ENCODE results near the gene RETN.
"Not testable (repeated sequence)": the region's sequence is repeated elsewhere in the genome, so short reads cannot be mapped to it uniquely, and the experiment has no call there.

RETN gene

GRCh38 chr19:7638802-7639465 is 29.9 kb upstream of the RETN start:
- DNase-seq: no peak

DNA sequence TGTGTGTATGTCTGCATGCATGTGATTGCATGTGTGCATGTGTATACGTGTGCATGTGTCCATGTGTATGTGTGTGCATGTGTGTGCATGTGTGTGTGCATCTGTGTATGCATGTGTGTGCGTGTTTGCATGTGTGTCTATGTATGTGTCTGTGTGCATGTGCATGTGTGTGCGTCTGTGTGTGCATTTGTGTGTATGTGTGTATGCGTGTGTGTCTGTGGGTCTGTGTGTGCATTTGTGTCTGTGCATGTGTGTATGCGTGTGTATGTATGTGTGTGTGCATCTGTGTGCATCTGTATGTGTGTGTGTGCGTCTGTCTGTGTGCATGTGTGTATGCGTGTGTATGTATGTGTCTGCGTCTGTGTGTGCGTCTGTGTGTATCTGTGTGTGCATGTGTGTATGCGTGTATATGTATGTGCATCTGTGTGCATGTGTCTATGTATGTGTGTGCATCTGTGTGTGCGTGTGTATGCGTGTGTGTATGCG is 28.9 kb upstream of the RETN start:
- no peak for DNase-seq

- no peak for DNase-seq
Measured at GRCh38 chr19:7640803-7641202, 28.0 kb upstream of the RETN start.

GRCh38 chr19:7641290-7642276 is 27.3 kb upstream of the RETN start:
- DNase-seq: no peak

GRCh38 chr19:7642295-7643030 is 26.4 kb upstream of the RETN start:
- DNase-seq: no peak

- no peak for DNase-seq
Measured at GRCh38 chr19:7643031-7643415, 25.8 kb upstream of the RETN start.

DNA sequence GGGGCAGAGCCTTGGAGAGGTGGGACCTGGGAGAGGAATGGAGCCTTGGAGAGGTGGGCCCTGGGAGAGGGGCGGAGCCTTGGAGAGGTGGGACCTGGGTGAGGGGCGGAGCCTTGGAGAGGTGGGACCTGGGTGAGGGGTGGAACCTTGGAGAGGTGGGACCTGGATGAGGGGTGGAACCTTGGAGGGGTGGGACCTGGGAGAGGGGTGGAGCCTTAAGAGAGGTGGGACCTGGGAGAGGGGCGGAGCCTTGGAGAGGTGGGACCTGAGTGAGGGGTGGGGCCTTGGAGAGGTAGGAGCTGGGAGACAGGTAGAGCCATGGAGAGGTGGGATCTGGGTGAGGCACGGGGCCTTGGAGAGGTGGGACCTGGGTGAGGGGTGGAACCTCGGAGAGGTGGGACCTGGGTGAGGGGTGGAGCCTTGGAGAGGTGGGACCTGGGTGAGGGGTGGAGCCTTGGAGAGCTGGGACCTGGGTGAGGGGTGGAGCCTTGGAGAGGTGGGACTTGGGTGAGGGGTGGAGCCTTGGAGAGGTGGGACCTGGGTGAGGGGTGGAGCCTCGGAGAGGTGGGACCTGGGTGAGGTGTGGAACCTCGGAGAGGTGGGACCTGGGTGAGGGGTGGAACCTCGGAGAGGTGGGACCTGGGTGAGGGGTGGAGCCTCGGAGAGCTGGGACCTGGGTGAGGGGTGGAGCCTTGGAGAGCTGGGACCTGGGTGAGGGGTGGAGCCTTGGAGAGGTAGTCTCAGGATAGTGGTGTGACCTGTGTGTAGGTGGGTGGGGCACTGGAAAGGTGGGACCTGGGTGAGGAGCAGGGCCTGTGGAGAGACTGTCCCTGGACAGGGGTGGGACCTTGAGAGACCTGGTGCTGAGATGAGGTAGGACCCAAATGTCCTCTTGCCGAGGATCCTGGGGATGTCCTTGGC is 25.0 kb upstream of the RETN start:
- not testable (repeated sequence) for DNase-seq

- DNase-seq: no peak
Measured at GRCh38 chr19:7644550-7644877, 24.3 kb upstream of the RETN start.

- no peak for DNase-seq
Measured at GRCh38 chr19:7645163-7645562, 23.7 kb upstream of the RETN start.

DNA sequence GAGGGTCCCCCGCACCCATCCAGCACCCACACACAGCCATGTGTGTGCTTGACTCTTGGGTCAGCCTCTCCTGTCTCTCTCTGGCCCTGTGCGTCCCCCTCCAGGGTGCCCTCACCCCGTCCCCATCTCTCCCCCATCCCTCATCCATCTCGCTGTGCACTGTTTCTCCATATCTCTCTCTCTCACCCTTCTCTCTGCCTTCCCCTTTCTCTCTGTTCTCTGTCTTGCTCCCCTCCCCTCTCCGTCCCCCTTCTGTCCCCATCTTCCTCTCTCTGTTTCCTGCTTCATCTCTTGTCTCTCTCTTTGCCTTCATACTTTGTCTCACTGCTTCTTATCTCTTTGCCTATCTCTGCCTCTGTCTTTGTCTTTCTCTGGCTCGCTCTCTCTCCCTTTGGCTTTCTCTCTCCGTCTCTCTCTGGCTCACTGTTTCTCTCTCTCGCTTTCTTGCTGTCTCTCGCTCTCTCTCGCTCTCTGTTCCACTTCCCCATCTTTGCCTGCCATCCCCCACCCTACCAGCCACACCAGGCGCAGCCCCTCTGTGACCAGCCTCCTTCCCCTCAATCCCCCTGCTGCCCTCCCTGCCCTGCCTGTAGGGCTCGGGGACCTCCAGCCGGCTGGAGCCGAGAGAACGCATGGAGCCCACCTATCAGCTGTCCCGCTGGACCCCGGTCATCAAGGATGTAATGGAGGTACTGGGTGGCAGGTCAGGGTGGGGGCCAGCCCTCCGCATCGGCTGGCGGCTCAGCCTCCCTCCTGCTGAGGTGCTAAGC is 23.0 kb upstream of the RETN start:
- DNase-seq: no peak

DNA sequence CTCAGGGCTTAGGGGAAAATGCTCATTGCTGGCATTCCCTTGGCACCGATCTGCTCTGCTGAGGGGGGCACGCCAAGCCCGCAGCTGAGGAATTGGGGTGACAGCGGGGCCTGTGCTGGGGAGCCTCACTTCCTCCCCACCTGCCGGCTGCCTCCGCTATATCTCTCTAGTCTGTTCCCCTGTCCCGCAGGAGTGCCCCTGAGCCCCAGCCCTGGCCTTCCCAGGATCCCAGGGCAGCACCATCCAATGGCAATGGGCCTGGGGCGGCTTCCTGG is 22.5 kb upstream of the RETN start:
- no peak for DNase-seq

GRCh38 chr19:7647156-7647555 is 21.7 kb upstream of the RETN start:
- no peak for DNase-seq

DNA sequence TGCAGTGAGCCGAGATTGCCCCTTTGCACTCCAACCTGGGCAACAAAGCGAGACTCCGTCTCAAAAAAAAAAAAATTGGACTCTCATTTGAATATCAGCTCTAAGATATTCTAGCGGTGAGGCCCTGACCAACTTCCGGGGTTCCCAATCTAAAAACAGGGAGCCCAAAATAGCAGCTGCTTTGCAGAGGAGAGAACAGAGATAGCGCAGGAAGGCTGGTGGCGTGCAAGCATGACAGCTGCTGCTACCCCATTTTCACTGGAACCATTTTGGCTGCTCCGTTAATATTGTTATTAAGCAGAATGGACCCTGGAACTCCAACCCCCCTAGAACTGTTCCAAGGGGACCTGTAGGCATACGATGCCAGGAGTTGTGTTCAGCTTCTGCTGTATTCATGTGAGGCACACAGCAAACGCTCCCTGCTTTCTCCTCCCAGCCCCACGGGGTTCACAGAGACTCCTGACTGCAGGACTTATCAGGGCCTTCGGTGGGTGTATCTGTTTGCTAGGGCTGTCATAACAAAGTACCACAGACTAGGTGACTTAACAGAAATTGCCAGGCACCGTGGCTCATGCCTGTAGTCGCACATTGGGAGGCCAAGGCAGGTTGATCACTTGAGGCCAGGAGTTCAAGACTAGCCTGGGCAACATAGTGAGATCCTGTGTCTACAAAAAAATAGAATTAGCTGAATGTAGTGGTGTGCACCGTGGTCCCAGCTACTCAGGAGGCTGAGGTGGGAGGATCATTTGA is 20.4 kb upstream of the RETN start:
- DNase-seq: no peak

DNA sequence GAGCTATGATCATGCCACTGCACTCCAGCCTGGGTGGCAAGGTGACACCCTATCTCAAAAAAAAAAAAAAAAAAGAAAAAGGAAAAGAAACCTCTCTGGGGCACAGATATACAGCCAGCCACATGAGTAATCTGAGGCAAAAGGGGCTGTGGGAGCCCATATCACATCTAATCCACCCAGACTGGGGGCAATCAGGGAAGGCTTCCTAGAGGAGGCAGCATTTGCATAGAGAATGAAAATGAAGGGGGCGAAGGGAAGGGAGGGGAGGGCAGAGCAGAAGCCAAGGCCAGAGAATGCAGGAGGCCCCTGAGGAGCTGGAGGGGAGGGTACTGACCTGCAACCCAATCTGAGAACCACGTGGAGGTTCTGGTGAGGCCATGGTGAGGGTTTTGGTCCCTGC is 18.7 kb upstream of the RETN start:
- DNase-seq: no peak

- DNase-seq: peak; percentile 88
Measured at GRCh38 chr19:7652061-7652641, 16.7 kb upstream of the RETN start.

DNA sequence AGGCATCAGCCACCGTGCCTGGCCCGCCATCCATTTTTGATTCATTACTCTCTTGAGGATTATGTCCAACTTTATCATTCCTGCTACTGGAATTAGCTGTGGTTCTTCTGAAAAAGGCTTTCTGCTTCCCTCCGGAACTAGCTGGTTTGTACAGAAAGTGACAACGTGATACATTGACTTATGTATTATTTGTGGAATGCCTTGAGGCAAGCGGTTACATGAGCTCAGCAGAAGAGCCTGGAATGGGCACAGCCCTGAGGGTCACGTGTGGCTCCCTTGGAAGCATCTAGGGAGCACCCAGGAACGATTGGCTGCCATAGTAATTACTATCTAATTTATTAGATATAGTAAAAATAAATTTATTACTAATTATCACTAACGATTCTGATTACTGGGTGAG is 14.4 kb upstream of the RETN start:
- DNase-seq: no peak

DNA sequence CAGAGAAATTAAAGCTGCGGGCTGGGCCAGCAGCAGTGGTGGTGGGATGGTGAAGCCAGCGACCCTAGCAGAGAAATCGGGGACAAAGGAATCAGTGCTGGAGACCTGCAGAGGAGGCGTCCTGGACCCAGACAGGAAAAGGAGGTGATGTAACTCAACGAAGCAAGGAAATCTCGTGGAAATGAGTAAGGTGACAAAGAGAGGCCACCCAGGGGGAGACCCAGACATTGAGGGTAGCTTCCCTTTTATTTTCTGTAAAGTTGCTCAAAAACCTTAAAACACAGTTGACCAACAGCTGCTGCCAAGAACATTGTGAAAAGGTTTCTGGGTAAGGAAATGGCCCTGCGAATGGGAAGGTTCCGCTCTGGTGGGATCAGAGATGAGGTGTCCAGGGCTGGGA is 13.3 kb upstream of the RETN start:
- DNase-seq: no peak

DNA sequence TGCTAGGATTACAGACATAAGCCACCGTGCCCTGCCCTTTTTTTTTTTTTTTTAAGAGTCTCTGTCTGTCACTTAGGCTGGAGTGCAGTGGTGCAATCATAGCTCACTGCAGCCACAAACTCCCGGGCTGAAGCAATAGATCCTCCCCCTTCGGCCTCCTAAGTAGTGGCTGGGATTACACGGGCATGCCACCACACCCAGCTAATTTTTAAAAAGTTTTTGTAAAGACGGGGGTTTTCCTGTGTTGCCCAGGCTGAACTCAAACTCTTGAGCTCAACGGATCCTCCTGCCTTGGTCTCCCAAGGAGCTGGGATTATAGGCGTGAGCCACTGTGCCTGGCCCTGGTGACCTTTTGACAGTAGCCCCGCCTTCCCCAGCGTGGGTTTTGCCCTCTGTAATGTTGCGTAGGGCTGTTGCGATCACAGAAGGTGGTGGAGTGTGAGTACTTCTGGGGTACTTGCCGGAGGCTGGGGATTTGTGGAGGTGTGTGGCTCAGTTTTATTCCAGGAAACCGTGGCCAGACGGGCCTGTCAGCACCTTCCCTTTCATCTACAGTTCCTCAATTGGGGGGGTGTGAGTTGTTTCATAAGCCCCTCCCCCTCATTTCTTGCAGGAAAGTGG is 11.6 kb upstream of the RETN start:
- no peak for DNase-seq

- DNase-seq: no peak
Measured at GRCh38 chr19:7658219-7658686, 10.6 kb upstream of the RETN start.

All from activated T-cell treated with anti-CD3 and anti-CD28 coated beads for 4 hours (primary cell).